ENCODE measurements around the gene ATIC.

The ATIC gene

GRCh38 chr2:215375467-215375830, 63.6 kb downstream of the ATIC start:
- ChIA-PET CTCF (no interaction called here), POLR2A (no interaction called here)
- Histone ChIP-seq H3K9me3 (ENCODE audit: control insufficient read depth, insufficient read depth, low read depth, low read length) (no peaks in the 10 kb centered on the region), H3K4me1 (ENCODE audit: control insufficient read depth, insufficient read depth, low read length) (no peaks in the 10 kb centered on the region), H3K36me3 (ENCODE audit: control insufficient read depth in 2 of 2, insufficient read depth in 1 of 2, low read length in 2 of 2) (peaks cover 44 to 90% of the 10 kb centered on the region in 2 experiments), H3K27ac (ENCODE audit: extremely low read depth, low read depth, low read length) (no peak overlapping the region), H3K4me3 (ENCODE audit: low read depth, low read length) (no peak overlapping the region)
- TF ChIP-seq ZBTB11 (tag by site-specific recombination; conservative IDR thresholded peaks at IDR 0.05; ENCODE audit: low read depth), result no peak
- TF ChIP-seq ZNF521 (tag by site-specific recombination; IDR thresholded peaks at IDR 0.05), result no peak
- no peak for TF ChIP-seq GLIS2 (tag by site-specific recombination; IDR thresholded peaks at IDR 0.05)
- no peak for TF ChIP-seq ZNF544 (tag by site-specific recombination; IDR thresholded peaks at IDR 0.05)
- no peak for TF ChIP-seq ZNF174 (tag by site-specific recombination; IDR thresholded peaks at IDR 0.05)
- no peak for TF ChIP-seq ZNF621 (tag by site-specific recombination; IDR thresholded peaks at IDR 0.05)
- no peak for TF ChIP-seq ZNF596 (tag by site-specific recombination; IDR thresholded peaks at IDR 0.05)
- TF ChIP-seq ZNF274 (IDR thresholded peaks at IDR 0.05; ENCODE audit: low read length), result no peak
- no peak for TF ChIP-seq ZNF274 (tag by site-specific recombination; IDR thresholded peaks at IDR 0.05; ENCODE audit: borderline replicate concordance)
- TF ChIP-seq ZNF324 (tag by site-specific recombination; IDR thresholded peaks at IDR 0.05), result no peak
- TF ChIP-seq ZBTB44 (tag by site-specific recombination; IDR thresholded peaks at IDR 0.05), result no peak
- no peak for TF ChIP-seq ZNF132 (tag by site-specific recombination; IDR thresholded peaks at IDR 0.05; ENCODE audit: borderline replicate concordance)
- TF ChIP-seq ZNF658 (tag by site-specific recombination; IDR thresholded peaks at IDR 0.05), result no peak
- no peak for TF ChIP-seq ZBTB10 (tag by site-specific recombination; IDR thresholded peaks at IDR 0.05)
- TF ChIP-seq ZNF48 (tag by site-specific recombination; IDR thresholded peaks at IDR 0.05), result no peak
- no peak for TF ChIP-seq KLF7 (tag by site-specific recombination; IDR thresholded peaks at IDR 0.05; ENCODE audit: borderline replicate concordance)
- no peak for TF ChIP-seq ZNF707 (tag by site-specific recombination; IDR thresholded peaks at IDR 0.05)
- TF ChIP-seq ZNF777 (tag by site-specific recombination; IDR thresholded peaks at IDR 0.05; ENCODE audit: borderline replicate concordance), result no peak

- Histone ChIP-seq H3K4me3 (ENCODE audit: low read depth, low read length) (no peak overlapping the region), H3K4me1 (ENCODE audit: control insufficient read depth, insufficient read depth, low read length) (no peaks in the 10 kb centered on the region), H3K27ac (ENCODE audit: extremely low read depth, low read depth, low read length) (no peak overlapping the region), H3K9me3 (ENCODE audit: control insufficient read depth, insufficient read depth, low read depth, low read length) (no peaks in the 10 kb centered on the region), H3K36me3 (ENCODE audit: control insufficient read depth in 2 of 2, insufficient read depth in 1 of 2, low read length in 2 of 2) (peaks cover 44 to 91% of the 10 kb centered on the region in 2 experiments)
- ChIA-PET POLR2A (no interaction called here), CTCF (no interaction called here)
- TF ChIP-seq ZNF664 (tag by site-specific recombination; IDR thresholded peaks at IDR 0.05) (no peak), ZNF341 (tag by site-specific recombination; IDR thresholded peaks at IDR 0.05; ENCODE audit: low read depth) (no peak), ZNF510 (tag by site-specific recombination; IDR thresholded peaks at IDR 0.05; ENCODE audit: insufficient replicate concordance) (no peak), ZNF529 (tag by site-specific recombination; IDR thresholded peaks at IDR 0.05; ENCODE audit: insufficient replicate concordance) (no peak), ZNF513 (tag by site-specific recombination; IDR thresholded peaks at IDR 0.05) (no peak), ZBTB10 (tag by site-specific recombination; IDR thresholded peaks at IDR 0.05) (no peak)
Measured at GRCh38 chr2:215376103-215376780, 64.4 kb downstream of the ATIC start.
